GM15510 (cell line): Measurements from ENCODE around the gene CCK.

Source experiments
- POLR2A ChIP-seq: IDR thresholded peaks from 3 replicates; pipeline ENCODE4 v1.6.1; 2011; ENCODE audit warnings: borderline replicate concordance; ENCODE audit not compliant: insufficient read length; ENCODE audit errors: extremely low read depth

Gene CCK

DNA sequence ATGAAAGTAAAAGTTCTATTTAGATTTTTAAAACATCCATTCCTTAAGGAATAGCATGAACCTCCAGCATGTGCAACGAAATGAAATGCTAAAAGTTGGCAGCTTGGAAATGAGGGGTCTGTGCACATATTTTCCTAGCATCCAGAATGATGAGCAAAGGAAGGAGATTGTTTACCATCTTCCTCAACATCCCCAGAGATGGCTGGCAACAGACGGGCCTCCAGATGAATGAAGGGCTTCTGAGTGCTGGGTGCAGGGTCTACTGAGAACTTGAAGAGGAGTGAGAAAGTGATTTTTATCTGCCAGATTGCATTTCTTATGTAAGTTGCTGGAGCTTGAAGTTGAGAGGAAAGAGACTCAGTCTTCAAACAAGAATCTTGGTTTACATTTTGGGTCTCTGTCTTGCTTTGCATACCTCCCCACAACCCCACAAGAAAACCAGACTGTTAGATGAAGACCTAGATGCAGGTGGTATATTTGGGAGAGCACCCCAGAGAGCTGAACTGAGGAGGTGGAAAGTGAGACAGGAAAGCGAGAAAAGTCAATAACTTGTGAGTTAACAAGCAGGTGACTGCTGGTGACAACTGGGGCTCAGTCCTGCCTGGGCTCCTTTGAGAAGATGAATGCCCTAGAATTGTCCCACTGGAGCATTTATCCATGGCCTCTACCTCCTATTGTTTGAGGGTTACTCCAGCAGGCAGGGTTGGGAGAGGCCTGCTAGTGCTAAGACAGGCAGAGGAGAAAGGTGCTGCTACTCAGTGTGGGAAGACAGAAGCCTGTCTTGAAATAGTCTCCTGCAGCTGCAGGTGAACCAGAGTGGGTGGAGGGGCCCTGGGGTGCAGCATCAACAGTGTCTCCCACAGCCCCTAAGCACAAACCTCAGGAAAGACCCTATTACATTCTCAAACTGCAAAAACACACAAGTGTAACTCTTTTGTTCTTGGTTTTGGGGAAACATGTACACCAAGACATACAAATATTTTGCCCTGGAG is 10.5 kb upstream of the CCK start:
- TF ChIP-seq POLR2A: no peak

GRCh38 chr3:42275217-42275616 is 9.2 kb upstream of the CCK start:
- no peak for TF ChIP-seq POLR2A

- TF ChIP-seq POLR2A: no peak
Measured at GRCh38 chr3:42274266-42274665, 8.3 kb upstream of the CCK start.

DNA sequence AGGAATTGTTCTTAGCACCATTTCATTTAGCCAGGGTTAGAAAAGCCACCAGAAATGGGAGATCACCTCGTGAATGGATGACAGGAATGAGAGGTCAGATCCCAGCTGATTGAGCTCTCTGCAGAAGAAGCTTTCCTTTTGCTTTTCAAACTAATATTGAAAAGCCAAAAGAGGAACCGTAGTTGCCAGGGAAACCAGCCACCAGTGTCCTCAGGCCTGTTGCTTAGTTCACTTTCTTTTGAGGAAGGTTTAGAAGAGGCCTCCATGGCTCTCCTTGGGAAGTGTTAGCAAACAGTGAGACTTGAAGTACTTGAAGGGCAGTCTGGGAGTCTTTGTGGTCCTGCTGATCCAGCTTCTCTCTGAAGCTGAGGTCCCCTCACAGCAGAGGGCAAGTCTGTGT is 7.4 kb upstream of the CCK start:
- no peak for TF ChIP-seq POLR2A

GRCh38 chr3:42271786-42272185 is 5.8 kb upstream of the CCK start:
- TF ChIP-seq POLR2A: no peak

DNA sequence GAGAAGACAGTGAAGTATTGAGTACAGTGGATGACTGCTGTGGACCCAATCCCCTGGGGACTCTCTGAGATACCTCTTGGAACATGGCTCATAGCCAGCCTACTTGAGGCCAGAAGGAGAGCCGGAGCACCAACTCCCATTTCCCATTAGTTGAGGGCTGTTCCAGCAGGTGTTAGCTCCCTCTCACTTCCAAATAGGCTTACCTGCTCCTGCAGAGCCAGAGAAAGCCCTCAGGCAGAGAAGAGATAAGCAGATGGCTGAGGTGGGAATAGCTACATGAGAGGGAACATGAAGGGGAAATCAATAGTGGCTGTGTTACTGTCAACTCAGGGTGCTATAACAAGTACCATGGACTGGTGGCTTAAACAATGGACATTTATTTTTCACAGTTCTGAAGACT is 4.6 kb upstream of the CCK start:
- TF ChIP-seq POLR2A: no peak

- TF ChIP-seq POLR2A: no peak
Measured at GRCh38 chr3:42269647-42270046, 3.7 kb upstream of the CCK start.

DNA sequence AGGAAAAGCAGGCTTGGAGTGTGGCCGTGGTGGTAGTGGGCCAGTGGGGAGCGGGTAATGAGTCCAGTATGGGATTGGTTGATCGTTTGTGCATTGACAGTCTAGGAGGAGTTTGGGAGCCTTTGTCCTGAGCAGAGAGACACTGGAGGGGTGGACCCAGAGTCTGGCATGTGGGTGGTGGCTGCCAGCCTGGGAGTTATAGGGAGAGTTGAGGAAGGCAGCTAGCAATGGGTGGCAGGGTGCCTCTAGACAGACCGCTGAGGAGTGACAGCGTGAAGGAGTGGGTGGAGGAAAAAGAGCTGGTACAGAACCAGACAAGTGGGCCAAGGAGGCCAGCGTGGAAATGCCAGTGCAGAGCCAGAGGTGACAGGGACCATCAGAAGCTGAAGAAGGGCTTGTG is 1.9 kb upstream of the CCK start:
- TF ChIP-seq POLR2A: no peak

DNA sequence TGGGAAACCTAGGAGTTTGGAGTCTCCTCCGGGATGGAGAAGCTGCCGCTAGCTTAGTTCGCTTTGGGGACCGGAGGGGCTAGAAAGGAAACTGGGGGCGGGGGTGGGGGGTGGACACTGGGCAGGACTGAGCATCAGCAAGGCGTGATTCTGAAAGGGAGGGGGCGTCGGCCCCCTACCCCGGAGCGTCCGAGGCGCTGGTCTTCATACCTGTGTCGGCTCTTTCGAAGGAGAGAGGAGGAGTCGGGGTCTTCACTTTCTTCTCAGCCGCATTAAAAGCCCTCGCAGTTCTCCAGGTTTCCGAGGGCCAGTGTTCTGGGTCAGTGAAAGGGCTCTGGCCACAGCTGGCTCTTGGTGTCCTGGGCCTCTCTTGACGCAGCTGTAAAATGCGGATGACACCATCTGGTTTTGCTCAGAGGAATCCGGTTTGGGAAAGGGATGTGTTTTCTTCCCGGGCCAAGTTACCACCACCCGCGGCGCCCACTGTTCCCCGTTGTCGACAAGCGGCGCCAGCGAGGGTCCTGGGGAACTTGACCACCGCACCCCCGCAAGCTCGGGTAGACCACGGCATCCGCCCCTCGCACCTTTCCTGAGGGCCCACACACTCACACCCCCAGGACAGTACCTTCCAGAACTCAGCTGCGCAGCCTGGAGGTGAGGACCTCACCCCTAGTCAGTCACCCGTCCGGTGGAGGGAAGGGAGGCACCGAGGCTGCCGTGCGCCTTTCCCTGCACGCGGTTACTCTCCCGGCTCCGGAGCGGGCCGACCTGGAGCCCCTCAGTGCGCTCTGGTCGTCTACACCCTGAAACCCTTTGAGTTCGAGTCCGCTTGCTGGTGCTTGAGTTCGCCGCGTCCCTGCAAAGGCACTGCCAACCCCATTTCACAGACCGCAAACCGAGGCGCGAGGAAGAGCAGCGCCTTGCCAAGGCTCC is 660 bp downstream of the CCK start:
- TF ChIP-seq POLR2A: no peak

GRCh38 chr3:42264399-42265058 is 1.5 kb downstream of the CCK start:
- no peak for TF ChIP-seq POLR2A

DNA sequence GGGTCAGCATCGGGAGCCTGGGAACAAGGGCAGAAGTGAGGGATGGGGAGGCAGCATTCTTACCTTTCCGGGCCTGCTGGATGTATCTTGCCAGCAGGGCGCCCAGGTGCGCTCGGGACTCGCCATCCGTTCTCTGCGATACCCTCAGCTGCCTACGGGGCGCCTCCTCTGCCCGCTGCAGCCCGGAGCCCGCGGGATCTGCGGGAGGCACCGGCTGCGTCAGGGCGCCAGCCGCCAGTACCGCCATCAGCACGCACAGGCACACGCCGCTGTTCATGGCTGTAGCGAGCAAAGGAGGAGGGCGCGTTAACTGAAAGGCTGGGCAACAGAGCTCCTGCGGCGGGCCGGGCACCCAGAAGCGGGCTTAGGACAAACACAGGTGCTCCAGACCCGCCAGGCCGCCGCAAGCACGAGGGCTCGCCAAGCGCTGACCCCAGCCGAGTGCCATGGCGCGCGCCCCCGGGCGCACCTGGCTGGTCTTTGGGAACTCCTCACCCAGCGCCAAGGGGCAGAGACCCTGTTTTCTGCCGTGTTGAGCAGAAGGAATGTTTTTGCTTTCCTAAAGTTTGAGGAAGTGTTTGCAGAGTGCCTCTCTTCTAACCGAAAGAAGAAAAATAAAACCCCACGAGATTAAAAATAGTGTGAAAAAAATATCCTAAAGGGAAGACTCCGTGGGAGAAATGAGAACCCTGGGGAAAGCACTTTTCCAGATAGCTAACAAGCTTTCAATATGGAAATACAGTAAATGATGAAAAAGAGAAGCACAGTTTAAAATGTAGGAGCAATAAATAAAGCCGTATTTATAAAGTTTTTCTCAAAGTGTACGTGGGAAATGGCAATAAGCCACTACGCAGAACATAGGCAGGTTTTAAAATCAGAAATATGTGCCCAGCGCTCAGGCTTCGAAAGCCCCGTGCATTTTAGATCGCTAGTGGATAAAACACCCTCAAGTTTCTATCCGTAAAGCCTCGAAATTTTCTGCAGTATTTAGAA is 2.3 kb downstream of the CCK start:
- no peak for TF ChIP-seq POLR2A

GRCh38 chr3:42262525-42262924 is 3.5 kb downstream of the CCK start:
- no peak for TF ChIP-seq POLR2A

DNA sequence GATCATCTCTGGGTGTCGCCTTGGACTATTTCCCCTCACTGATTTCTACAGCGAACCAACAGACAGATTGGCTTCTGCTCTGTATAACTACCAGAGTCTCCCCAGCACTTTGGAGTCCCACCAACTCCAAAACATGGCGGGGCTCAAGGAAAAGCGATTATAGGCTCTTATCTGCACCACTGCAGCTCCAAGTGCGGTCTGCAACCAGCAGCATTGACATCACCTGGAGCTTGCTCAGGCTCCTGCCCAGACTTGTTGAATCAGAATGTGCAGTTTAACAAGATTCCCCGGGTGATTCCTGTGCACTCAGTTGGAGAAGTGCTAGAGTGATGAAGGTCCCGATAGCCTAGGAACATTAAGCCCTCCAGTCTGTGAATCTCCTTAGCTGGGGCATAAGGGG is 9.0 kb downstream of the CCK start:
- TF ChIP-seq POLR2A: no peak
